Islet precursor cell (in vitro differentiated cells): ENCODE measurements around the gene NRDE2.
"Not testable (repeated sequence)": the region's sequence is repeated elsewhere in the genome, so short reads cannot be mapped to it uniquely, and the experiment has no call there.

Experiments
- DNase-seq: peaks from one replicate; pipeline ENCODE4 v3.0.0-alpha.2; 2018

The NRDE2 gene

DNA sequence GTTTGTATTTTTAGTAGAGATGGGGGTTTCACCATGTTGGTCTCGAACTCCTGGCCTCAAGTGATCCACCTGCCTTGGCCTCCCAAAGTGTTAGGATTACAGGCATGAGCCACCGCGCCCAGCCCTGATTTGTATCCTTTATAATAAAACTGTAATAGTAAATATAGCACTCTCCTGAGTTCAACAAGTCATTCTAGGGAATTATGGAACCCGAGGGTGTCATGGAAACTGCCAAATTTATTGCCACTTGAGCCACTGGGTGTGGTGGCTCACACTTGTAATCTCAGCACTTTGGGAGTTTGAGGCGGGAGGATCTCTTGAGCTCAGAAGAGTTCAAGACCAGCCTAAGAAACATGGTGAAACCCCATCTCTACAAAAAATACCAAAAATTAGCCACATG, 9.5 kb upstream of the NRDE2 start:
- not testable (repeated sequence) for DNase-seq

DNA sequence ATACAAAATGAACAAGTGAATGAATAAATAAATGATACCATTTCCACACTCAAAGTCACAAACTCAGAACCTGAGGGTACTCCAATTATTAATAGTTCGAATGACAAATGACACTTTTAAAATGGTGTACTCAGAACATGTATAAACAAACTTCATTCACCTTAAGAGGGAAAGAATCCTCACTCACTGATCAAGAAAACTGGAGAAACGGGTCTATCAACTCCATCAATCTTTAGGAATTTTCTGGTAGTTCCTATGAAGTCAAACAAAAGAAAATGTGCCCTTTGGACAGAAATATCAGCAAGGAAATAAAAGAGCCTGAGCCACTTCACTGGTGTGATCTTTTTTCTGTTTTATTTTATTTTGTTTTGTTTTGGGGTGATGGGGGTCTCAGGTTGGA, 5.2 kb upstream of the NRDE2 start:
- no peak for DNase-seq

DNA sequence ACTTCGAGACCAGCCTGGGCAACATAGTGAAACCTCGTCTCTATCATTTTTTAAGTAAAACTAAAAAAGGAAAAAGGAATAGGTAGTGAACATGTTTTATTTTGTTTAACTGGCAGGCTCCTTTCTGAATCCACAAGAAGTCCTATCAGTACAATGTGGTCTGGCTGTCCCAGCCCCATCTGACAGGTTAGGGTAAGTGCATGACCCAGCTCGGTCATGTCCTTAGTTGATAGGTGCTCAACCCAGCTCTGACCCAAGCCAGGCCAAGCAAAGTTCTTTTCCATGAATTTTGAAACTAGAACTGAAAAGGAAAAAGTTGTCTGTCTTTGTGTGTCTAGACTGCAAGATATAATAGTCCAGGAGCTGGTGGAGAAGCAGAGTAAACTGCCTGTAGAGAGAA, 4.7 kb upstream of the NRDE2 start:
- no peak for DNase-seq

DNA sequence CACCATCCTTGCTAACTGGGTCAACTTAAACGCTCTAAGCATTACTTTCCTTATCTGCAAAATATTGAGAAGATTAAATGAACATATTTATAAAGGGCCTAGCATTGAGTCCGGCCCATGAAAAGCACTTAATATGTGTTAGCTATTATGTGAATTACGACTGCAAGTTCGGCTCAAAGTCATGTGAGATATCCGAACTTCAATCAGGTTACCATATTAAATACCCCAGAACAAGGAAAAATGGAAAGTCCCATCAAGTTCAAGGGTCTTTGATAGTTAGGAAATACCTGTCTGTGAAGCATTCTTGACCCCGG, 487 bp upstream of the NRDE2 start:
- no peak for DNase-seq

DNA sequence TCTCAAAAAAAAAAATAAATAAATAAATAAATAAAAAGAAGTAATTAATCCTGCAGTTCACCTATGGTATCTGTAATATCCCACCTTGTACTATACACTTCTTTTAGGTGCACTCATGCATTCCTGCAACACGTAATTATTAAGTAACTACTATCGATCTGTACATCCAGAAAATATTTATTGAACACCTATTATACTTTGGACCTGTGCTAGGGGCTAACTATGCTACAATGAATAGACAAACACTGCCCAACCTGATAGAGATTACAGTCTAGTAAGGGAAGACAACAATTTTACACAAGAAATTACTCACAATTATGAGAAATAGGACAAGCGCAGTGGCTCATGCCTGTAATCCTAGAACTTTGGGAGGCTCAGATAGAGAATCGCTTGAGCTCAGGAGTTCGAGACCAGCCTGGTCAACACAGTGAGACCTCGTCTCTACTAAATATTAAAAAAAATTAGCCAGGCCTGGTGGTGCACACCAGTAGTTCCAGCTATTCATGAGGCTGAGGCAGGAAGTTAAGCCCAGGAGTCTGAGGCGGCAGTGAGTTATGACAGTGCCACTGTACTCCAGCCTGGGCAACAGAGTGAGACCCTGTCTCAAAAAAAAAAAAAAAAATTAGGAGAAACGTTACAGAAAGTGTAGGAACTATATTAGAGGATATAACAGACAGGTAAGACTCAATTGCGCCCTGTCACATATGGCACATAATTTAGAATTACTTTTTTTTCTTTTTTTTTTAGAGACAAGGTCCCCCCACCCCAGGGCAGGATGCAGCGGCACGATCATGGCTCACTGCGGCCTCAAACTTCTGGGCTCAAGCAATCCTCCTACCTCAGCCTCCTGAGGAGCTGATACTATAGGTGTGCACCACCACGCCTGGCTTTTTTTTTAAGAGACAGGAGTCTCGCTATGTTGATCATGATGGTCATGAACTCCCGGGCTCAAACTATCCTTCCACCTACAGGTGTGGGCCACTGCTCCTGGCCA, 1.2 kb downstream of the NRDE2 start:
- DNase-seq: no peak

DNA sequence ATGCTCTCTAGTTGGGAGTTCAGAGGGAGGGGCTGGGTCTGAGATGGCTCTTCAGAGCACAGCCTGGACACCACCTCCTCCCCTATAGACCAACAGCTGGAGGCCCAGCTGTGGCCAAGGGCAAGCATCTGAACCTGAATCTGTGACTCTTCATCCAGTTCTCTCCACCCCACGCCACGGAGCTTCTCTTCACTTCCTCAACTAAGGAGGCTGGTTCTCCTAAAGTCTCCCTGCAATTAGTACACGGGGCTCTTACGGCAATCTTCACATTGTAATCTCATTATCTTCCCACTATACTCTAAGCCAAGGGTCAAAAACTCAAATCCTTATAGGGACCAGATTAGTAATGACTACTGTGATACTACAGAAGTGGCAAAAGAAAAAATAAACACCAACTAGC, 9.8 kb downstream of the NRDE2 start:
- no peak for DNase-seq

DNA sequence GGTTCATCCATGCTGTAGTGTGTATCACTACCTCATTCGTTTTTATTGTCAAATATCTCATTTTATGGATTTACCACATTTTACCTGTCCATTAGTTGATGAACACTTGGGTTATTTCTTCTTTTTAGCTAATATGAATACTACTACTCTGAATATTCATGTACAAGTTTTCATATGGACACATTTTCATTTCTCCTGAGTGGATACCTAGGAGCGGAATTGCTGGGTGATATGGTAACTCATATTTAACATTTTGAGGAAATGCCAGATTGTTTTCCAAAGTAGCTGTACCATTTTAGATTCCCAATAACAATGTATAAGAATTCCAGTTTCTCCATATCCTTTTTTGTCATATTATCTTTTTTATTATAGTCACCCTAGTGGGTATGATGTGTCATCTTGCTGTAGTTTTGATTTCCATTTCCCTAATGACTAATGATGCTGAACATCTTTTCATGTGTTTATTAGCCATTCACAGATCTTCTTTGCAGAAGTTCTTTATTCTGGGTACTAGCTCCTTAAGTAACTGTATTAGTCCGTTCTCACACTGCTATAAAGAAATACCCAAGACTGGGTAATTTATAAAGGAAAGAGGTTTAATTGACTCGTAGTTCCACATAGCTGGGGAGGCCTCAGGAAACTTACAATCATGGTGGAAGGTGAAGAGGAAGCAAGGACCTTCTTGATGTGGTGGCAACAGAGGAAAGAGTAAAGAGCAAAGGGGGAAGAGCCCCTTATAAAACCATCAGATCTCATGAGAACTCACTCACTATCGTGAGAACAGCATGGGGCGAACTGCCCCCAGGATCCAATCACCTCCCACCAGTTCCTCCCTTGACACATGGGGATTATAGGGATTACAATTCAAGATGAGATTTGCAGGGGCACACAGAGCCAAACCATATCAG, 11.9 kb downstream of the NRDE2 start:
- DNase-seq: no peak

DNA sequence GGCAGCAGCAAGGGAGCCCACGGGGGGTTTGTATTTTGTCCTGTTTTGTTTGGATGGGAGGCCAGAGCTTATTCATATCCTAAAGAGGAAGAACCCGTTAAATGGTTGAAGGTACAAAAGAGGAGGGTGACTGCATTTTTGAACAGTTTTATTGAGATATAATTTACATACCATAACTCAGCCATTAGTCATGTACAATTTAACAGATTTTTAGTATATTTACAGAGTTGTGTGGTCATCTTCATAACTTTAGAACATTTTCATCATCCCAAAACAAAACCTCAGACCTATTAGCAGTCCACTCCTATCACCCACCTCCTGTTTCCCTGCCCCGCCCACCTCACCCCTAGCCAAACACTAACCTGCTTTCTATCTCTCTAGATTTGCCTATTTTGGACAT, 12.6 kb downstream of the NRDE2 start:
- no peak for DNase-seq

DNA sequence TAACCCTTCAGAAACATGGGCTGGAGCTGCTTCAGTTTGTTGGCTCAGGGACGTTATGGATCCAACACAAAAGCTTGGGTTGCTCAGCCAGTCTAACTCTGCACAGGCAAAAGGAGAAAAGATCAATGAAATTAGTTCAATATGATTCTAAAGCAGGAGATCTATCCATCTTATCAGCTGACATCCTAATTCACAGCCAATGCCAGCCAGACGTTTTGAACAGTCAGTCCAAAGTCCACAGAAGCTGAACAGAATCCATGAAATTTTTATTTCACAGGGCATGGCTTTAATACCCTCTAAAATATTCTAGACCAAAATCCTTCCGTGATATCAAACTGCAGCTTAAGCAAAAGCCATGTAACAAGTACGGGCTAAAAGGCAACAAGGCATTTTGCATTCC, 13.7 kb downstream of the NRDE2 start:
- no peak for DNase-seq

DNA sequence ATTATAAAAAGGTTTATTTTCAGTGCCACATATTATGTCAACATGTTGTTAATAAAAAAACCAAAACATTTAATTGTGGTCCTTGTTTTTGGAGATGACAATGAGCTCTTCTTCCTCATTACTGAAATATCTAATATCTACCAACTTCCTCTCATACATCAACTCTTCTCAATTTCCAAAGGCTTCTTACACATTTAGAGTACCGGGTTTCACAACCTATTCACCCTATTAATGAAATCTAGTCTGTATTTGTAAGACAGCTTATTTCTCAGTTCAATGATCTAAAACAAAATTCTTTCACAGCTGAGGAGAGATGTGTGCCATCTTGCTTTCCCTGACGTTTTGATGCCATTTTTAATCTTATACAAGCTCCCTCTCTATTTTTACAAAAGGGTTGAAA, 14.5 kb downstream of the NRDE2 start:
- no peak for DNase-seq

DNA sequence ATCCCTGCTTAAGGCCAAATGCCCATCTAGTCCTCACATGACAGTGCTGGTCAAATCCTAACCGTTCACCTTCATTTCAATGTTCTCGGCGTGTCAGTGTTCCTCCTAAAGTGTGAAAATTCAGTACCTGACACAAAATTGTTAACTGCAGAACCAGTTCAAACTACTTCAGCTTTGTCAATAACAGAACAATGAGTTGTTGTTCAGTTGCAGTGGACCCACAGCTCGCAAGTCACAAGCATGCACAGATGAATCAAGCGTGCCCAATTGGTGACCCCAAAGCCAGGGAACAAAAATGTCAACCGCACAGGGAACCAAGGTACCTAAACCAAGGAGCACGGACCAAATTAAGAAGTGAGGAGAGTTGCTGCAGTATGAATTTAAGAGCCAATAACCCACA, 23.2 kb downstream of the NRDE2 start:
- DNase-seq: no peak

DNA sequence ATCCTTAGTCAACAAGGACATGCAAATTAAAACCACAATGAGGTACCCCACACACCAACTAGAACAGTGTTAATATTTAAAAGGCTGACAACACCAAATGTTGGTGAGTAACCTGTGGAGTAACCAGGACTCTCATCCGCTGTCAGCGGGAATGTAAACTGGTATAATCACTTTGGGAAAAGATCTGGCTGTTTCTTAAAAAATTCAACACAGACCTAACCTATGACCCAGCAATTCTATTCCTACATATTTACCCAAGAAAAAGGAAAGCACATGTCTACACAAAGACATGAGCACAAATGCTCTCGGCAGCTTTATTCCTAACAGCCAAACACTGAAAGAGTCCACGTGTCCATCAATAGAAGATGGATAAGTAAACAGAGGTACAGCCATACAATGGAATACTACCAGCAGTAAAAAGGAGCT, 26.6 kb downstream of the NRDE2 start:
- DNase-seq: no peak

DNA sequence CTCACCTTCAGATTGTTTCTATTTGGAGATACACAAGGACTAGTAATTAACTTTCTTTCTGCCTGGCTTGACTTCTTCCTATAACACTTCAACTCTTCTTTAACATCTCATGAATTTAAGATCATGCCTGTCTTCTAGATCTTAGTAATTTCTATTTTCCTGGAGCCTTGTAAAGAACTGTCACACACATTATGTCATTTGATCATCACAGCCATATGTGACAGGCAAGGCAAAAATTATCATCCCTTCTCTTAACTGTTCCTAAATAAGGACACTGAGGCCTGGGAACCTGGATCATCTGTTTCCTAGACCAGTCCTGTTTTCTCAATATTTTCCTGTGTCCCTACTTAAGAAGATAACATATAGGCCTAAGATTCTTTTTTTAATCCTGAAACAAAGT, 27.2 kb downstream of the NRDE2 start:
- no peak for DNase-seq

DNA sequence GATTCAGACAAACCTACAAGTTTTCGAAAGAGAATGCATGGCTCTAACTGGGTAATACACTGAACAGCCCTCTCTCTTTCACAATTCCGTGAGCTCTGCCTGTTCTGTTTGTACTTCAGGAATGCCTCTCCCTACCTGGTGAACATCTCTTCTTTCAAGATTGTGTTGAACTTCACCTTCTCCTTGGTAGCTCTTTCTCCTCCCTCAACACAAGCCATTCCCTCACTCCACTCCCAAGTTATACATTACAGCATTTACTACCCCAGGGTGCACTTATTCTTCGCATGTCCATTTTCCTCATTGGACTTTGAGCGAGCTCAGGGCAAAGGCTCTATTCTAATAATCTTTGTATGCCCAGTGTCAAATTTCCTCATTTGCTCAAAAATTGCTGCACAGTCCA, 28.3 kb downstream of the NRDE2 start:
- DNase-seq: no peak

DNA sequence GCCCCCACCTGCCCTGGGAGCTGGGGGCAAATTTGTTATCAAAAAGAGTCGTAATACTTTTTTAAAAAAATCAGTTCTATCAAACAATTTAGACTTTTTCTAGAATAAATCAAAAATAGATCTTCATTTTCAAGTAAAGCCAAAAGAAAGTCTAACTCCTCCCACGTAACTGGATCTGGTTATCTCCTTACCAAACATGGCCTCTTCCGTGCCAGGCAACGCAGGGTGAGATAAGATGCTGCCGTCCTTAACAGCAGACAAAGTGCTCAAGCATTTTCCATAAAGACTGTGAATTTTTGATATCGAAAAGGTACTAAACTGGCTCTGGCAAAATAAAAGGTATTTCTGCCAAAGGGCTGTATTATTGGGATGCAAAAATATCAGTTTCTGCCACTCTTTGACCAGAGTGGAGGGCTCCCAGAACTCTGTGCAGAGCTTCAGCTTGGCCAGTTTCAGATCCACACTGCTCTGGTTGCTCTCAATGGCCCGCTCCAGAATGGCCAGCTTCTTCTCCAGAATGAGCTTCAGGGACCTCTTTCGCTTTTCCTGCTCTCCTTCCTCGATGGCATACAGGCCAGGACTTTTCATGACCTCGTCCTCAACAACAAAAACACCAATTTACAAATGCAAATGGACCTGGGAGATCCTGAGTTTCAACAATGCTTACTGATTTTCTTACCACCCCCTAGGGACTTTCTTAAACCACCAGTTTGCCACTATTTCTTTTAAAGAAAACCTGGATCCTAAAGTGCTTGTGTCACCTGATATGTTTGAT, 29.0 kb downstream of the NRDE2 start:
- no peak for DNase-seq

DNA sequence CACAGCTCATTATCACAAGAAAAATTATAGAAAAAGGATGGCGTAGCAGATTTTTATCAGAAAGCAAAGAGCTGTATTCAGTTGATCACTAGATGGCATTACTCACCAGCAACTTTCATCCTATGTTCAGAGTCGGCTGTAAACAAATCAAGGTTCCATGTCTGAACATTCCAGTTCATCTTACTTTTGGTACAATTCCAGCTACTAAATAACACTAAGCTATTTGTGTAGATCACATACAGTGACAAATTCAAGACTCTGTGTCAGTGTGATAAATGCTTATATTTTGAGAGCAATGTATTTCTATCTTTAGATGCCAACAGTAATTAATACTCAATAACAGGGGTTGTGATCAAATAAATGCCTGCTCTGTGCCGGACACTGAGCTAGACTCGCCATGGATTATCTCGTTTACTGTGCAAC, 30.1 kb downstream of the NRDE2 start:
- no peak for DNase-seq

DNA sequence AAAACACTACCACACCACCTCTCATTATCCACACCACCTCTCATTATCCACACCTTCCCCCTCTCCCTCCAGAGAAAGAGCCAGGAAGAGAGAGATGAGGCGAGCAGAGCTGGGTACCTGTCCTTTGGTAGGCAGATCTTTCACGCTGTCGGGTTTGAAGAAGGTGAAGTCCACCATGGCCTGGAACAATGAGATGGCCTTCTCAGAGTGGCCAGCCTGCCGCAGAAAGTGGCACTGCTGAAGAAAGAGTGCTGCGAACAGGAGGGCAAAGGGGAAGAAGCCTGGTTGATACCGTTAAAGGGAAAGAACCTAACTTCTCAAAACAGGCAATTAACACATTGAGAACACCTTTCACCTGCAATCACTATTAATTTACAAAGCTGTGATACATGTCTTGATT, 30.6 kb downstream of the NRDE2 start:
- DNase-seq: no peak

DNA sequence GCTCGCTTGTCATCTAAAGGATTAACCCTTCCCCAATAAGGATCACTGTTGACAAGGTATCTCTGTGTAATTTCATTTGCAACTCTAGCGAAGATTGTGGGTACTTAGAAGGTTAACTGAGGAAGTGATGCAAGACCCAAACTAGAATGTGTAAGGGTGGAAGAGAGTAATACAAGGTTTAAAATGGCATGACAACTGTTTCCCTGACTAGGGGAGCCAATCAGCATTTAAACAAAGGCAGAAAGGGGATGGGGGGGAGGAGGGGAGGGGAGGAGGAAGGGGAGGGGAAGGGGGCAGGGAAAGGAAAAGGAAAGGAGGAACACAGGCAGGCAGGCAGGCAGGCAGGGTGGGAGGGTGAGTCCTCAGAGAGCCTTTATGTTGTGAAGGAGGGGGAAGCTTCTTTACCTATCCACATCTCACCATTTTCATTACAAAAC, 31.1 kb downstream of the NRDE2 start:
- DNase-seq: no peak

DNA sequence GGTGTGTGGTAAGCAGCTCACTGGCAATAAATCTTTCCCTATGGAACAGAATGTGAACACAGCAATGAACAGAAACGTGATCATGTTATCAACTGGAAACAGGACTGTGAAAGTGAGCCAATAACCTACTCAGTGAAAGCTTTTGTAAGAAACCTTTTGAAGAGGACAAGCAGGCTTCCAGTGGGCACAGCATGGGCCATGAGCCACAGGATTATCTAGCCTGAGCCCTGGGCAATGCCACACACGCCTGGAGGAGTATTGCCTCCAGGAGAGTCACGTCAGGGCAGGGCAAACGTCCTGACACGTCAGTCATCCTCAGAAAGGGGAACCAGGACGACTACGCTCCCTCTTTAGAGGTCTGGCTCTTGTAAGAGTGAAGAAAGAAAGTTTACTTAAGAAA, 32.3 kb downstream of the NRDE2 start:
- no peak for DNase-seq

DNA sequence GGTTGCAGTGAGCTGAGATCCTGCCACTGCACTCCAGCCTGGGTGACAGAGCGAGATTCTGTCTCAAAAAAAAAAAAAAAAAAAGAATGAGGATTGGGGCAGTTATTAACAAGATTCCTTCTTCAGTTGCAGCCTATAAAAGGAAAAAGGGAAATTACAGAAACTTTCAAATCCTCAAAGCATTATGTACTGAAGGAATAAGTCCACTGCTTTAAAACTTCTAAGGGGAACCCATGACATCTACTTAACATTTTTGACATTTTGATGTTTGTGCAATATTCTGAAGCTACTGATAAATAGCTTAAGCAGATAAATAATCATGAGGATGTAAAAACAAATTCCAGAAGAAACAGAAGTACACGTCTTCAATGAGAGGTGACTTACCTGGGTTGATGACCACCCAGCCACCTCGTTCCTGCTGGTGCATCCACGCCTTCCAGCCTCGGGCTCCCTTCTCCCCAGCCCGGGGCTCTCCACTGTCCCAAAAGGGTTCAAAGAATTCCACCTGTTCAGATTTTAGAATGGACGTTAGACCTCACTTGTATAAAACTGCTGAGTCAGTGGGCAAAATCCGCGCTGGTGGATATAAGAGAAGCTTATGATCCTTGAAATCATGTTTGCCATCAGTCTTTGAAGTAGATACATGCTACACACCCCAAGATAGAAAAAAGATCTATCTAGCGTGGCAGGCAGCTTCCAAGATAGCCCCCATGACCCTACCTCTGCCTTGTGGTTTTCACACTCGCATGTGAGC, 33.7 kb downstream of the NRDE2 start:
- peak; percentile 19 for DNase-seq

DNA sequence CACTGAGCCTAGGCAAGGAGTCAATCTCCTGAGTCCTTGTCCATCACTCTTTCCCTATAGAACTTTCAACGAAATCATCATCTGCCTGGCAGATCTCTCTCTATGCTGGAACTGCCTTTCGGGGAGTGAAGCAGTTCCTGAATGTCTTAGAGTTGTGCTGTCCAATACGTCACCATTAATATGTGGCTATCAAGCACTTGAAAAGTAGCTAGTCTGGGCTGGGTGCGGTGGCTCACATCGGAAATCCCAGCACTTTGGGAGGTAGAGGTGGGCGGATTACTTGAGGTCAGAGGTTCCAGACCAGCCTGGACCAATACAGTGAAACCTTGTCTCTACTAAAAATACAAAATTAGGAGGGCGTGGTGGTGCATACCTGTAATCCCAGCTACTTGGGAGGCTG, 35.1 kb downstream of the NRDE2 start:
- DNase-seq: peak; percentile 23

DNA sequence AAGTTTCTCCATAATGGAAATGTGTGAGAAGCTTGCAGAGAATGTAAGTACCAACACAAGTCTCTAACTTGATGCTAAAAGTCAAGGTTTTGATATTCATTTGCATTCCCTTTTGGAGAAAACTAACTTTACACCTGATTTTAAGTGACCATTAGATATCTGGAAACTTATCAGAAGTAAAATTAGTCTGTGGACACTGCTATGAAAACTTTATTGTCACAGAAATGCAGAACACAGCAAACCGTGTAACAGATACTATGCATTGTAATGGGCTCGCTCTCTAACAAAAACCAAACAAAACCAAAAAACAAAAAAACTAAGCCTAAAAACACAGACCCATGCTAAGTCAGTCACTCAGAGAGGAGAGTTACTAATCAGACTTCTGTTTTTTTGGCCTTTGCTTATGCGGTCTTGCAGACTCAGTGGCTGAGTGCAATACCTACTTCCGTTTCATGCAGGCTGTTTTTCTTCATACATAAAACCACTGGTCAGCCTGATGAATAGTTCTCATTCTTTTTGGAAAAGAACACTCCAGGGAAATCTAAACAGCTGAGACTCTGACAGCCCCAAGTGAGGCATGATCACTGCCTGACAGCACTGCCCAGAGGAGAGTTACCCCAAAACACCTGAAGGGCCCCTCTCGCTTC, 35.7 kb downstream of the NRDE2 start:
- no peak for DNase-seq
